Sigmoid colon (tissue), 7 donors: Measurements from ENCODE around the gene RIPK1. TPM values are rescaled to one million over a fixed set of nuclear protein-coding genes. Genes with fewer than 3 reads are reported as not detected.
"Not testable (repeated sequence)": the region's sequence is repeated elsewhere in the genome, so short reads cannot be mapped to it uniquely, and the experiment has no call there.

Experiments
- DNase-seq: peaks from one replicate; pipeline ENCODE4 v3.0.0-alpha.2; 2019
- H3K27ac ChIP-seq, 4 donors: fragments of 200-600 bp; sonication (generic); one replicate each; pipeline ENCODE4 v1.5.1; 2016 to 2019; ENCODE audit warnings: mild to moderate bottlenecking in 1 of 4
- H3K27me3 ChIP-seq, 3 donors: fragments of 200-600 bp; sonication (generic); one replicate each; pipeline ENCODE4 v1.5.1; 2019; ENCODE audit warnings: mild to moderate bottlenecking in 1 of 3
- H3K36me3 ChIP-seq, 4 donors: fragments of 200-600 bp; sonication (generic); one replicate each; pipeline ENCODE4 v1.5.1; 2016 to 2019
- H3K4me1 ChIP-seq, 4 donors: fragments of 200-600 bp; sonication (generic); one replicate each; pipeline ENCODE4 v1.5.1; 2017 to 2019
- H3K4me3 ChIP-seq, 4 donors: fragments of 200-600 bp; sonication (generic); one replicate each; pipeline ENCODE4 v1.5.1; 2017 to 2019; ENCODE audit warnings: mild to moderate bottlenecking in 2 of 4, moderate library complexity in 1 of 4
- H3K9me3 ChIP-seq, 4 donors: fragments of 200-600 bp in 3 of 4; sonication (generic) in 3 of 4; one replicate each; pipeline versions ENCODE4 v1.5.1 to v1.6.1; 2013 to 2019
- EP300 ChIP-seq, 4 donors: sonication (generic); formaldehyde crosslinking; IDR thresholded peaks; one replicate each; pipeline ENCODE4 v1.6.1; 2017; ENCODE audit warnings: antibody characterized with exemption in 4 of 4
- POLR2A ChIP-seq, 2 donors: fragments of 450-650 bp; IDR thresholded peaks; one replicate each; pipeline ENCODE4 v1.6.1; 2016; ENCODE audit warnings: antibody characterized with exemption in 2 of 2, mild to moderate bottlenecking in 2 of 2, moderate library complexity in 2 of 2
- POLR2AphosphoS5 ChIP-seq, 4 donors: sonication (generic); formaldehyde crosslinking; IDR thresholded peaks; one replicate each; pipeline ENCODE4 v1.6.1; 2017; ENCODE audit warnings: antibody characterized with exemption in 4 of 4
- WGBS, 2 donors: extraction: QIAGEN DNeasy Blood & Tissue Kit; methylation state at CpG; one replicate each; pipeline ENCODE4 v1.1.7; 2013; 5-methylcytosine and 5-hydroxymethylcytosine counted together
- intact Hi-C: fragments of 100-400 bp; cut with DNase I; formaldehyde crosslinking; loops from one replicate; pipeline ENCODE4 v1.15.1; 2023
- polyA plus RNA-seq, 3 donors: library from polyadenylated mRNA; stranded (reverse); fragments of 200-250 nt; gene quantifications; one replicate each; pipeline ENCODE4 v1.2.3, GENCODE V29; 2013
- total RNA-seq, 4 donors: library from RNA; depleted of rRNA; stranded (reverse); fragments of >200 nt; gene quantifications; one replicate each; pipeline ENCODE4 v1.1.0, GENCODE V29; 2016
- TF ChIP-seq, protein P1 (sequence below), 4 experiments: fragments of 450-650 bp in 3 of 4; fragments of 200-600 bp in 1 of 4; IDR thresholded peaks; one replicate each; pipeline ENCODE4 v1.5.1; 2016 to 2019; ENCODE audit warnings: antibody characterized with exemption in 4 of 4, mild to moderate bottlenecking in 3 of 4, moderate library complexity in 2 of 4
- donor health status: healthy with polysubstance abuse.
- donor health status: Bipolar disorder and iron deficiency.
- donor health status: healthy.

The RIPK1 gene
- total and polyA plus RNA-seq, 7 donors: 19.7 to 27.3 (median 20.7) TPM

DNA sequence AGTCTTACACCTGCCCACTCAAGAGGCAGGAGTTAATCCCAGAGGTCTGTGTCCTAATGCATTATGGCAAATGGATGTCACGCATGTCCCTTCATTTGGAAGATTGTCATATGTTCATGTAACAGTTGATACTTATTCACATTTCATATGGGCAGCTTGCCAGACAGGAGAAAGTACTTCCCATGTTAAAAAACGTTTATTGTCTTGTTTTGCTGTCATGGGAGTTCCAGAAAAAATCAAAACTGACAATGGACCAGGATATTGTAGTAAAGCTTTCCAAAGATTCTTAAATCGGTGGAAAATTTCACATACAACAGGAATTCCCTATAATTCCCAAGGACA is 13.2 kb upstream of the RIPK1 start:
- H3K4me1 ChIP-seq: peaks cover 0 to 12% (median 8%) of the 10 kb centered on the region in 4 donors
- H3K4me3 ChIP-seq, H3K36me3 ChIP-seq, intact Hi-C loops, H3K27me3 ChIP-seq, DNase-seq, H3K9me3 ChIP-seq: not testable (repeated sequence)
- H3K27ac ChIP-seq: peak overlapping the region; percentile 7 to 69 (median 66)
- WGBS, 2 donors: 50 to 63% methylated on average over 3 of the region's 3 CpGs

DNA sequence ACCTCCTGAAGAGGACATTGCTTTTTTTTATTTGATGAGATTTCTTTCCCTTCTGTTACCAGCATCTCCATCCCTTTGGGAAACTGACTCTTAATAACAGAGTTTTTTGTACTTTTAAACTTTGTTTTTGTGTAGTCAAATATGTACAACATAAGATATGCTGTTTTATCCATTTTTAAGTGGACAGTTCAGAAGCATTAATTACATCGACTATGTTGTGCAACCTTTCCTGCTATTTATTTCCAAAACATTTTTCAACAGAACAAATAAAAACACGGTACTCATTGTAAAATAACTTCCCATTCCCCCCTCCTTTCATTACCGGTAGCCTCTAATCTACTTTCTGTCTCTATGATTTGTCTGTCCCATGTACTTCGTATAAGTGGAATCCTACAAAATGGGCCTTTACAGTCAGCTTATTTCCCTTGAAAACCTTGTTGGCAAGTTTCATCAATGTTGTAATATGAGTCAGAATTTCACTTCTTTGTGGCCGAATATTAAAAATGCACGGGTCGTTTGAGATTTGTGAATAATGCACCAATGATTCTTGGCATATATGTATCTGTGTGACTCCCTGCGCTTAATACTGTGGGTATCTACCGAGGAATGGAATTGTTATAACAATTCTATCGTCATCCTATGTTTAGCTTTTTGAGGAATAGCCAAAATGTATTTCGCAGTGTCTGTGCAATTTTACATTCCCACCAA is 11.1 kb upstream of the RIPK1 start:
- TF ChIP-seq, protein P1, sequence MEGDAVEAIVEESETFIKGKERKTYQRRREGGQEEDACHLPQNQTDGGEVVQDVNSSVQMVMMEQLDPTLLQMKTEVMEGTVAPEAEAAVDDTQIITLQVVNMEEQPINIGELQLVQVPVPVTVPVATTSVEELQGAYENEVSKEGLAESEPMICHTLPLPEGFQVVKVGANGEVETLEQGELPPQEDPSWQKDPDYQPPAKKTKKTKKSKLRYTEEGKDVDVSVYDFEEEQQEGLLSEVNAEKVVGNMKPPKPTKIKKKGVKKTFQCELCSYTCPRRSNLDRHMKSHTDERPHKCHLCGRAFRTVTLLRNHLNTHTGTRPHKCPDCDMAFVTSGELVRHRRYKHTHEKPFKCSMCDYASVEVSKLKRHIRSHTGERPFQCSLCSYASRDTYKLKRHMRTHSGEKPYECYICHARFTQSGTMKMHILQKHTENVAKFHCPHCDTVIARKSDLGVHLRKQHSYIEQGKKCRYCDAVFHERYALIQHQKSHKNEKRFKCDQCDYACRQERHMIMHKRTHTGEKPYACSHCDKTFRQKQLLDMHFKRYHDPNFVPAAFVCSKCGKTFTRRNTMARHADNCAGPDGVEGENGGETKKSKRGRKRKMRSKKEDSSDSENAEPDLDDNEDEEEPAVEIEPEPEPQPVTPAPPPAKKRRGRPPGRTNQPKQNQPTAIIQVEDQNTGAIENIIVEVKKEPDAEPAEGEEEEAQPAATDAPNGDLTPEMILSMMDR (IDR thresholded peaks at IDR 0.05): no peak
- TF ChIP-seq POLR2A (IDR thresholded peaks at IDR 0.05) (no peak), POLR2AphosphoS5 (IDR thresholded peaks at IDR 0.05) (no peak), EP300 (IDR thresholded peaks at IDR 0.05) (no peak)
- no peaks in the 10 kb centered on the region for H3K27me3 ChIP-seq
- H3K4me3 ChIP-seq: no peak overlapping the region
- no peak for DNase-seq
- no peak overlapping the region for H3K27ac ChIP-seq
- H3K36me3 ChIP-seq: no peaks in the 10 kb centered on the region
- 84 to 90% methylated on average over 11 of the region's 11 CpGs for WGBS, 2 donors
- intact Hi-C loops: loop anchor here (1.0 kb wide), 1 partner anchor 59 kb away; no protein-coding TSS in a partner anchor
- no peaks in the 10 kb centered on the region for H3K9me3 ChIP-seq
- peaks cover 0 to 12% (median 8%) of the 10 kb centered on the region in 4 donors for H3K4me1 ChIP-seq

DNA sequence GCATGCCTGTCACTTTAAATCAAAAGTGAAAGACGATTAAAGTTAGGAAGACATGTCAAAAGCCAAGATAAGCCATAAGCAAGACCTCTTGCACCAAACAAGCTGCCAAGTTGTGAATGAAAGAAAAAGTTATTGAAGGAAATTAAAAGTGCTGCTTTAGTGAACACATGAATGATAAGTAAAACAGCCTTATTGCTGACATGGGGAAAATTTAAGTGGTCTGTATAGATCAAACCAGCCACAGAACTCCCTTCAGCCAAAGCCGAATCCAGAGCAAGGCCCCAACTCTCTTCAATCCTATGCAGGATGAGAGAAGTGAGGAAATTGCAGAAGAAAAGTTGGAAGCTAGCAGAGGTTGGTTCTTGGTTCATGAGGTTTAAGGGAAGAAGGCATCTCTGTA is 9.3 kb upstream of the RIPK1 start:
- Histone ChIP-seq H3K4me1 (peaks cover 0 to 11% (median 6%) of the 10 kb centered on the region in 4 donors), H3K27me3 (no peaks in the 10 kb centered on the region), H3K4me3 (no peak overlapping the region), H3K9me3 (no peaks in the 10 kb centered on the region), H3K36me3 (no peaks in the 10 kb centered on the region), H3K27ac (no peak overlapping the region)
- TF ChIP-seq POLR2A (IDR thresholded peaks at IDR 0.05) (no peak), EP300 (IDR thresholded peaks at IDR 0.05) (no peak), POLR2AphosphoS5 (IDR thresholded peaks at IDR 0.05) (no peak)
- TF ChIP-seq, protein P1 (IDR thresholded peaks at IDR 0.05): no peak
- 53 to 62% methylated on average over 2 of the region's 2 CpGs for WGBS, 2 donors
- no peak for DNase-seq
- intact Hi-C loops: no loop called here

DNA sequence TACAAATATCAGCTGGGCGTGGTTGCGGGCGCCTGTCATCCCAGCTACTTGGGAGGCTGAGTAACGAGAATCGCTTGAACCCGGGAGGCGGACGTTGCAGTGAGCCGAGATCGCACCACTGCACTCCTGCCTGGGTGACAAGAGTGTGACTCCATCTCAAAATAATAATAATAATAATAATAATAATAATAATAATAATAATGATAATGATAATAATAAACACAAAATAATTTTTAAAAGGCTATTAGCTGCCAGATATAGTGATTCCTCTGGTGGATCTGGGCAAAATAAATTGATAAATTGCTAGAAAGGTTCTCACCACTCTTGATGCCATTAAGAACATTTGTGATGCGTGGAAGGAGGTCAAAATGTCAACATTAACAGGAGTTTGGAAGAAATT is 8.2 kb upstream of the RIPK1 start:
- intact Hi-C loops: loop anchor here (5.0 kb wide), 1 partner anchor 213 kb away; no protein-coding TSS in a partner anchor
- WGBS, 2 donors: 96% methylated on average over 11 of the region's 11 CpGs
- H3K4me1 ChIP-seq: peaks cover 0 to 12% (median 7%) of the 10 kb centered on the region in 4 donors
- H3K36me3 ChIP-seq, H3K9me3 ChIP-seq, DNase-seq, H3K27me3 ChIP-seq, H3K4me3 ChIP-seq, H3K27ac ChIP-seq: not testable (repeated sequence)

DNA sequence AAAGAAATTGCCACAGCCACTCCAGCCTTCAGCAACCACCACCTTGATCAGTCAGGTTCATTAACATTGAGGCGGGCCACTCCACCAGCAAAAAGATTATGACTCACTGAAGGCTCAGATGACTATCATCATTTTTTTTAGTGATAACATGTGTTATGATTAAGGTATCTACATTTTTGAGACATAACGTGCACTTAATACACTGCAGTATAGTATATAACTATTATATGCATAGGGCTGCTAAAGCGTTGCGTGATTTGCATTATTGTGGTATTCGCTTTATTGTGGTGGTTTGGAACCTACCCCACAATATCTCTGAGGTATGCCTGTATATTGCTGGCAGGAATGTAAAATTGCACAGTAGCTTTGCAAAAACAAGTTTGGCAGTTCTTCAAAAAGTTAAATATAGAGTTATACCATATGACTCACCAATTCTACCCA is 6.8 kb upstream of the RIPK1 start:
- intact Hi-C loops: loop anchor here (5.0 kb wide), 1 partner anchor 214 kb away; no protein-coding TSS in a partner anchor
- H3K27ac ChIP-seq: no peak overlapping the region
- DNase-seq: no peak
- TF ChIP-seq EP300 (IDR thresholded peaks at IDR 0.05): no peak
- TF ChIP-seq POLR2A (IDR thresholded peaks at IDR 0.05): no peak
- TF ChIP-seq POLR2AphosphoS5 (IDR thresholded peaks at IDR 0.05): no peak
- TF ChIP-seq, protein P1 (IDR thresholded peaks at IDR 0.05): no peak
- H3K27me3 ChIP-seq: no peaks in the 10 kb centered on the region
- no peak overlapping the region for H3K4me3 ChIP-seq
- WGBS, 2 donors: 78 to 91% methylated on average over 5 of the region's 5 CpGs
- no peaks in the 10 kb centered on the region for H3K36me3 ChIP-seq
- H3K9me3 ChIP-seq: no peaks in the 10 kb centered on the region
- H3K4me1 ChIP-seq: peaks cover 0 to 9% (median 7%) of the 10 kb centered on the region in 4 donors

DNA sequence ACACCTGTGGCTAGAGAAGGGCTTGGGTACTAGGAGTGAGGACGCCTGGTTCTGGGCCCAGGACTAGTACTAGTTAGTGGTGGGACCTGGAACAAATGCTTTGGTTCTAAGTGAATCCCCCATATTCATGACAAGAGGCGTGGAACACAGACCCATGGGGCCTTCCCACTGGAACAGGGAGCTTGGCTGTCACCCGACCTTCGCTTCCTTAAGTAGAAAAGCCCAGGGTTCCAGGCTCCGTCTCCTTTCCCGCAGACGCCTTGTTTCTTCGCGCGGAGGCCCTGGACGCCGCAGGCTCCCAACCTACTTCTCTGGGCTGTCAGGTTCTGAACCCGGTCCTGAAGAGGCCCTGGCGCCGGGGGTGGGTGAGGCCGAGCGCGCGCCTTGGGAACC is 5.0 kb upstream of the RIPK1 start:
- intact Hi-C loops: loop anchor here (5.0 kb wide), 1 partner anchor 216 kb away; no protein-coding TSS in a partner anchor
- not testable (repeated sequence) for H3K27me3 ChIP-seq, H3K9me3 ChIP-seq, H3K36me3 ChIP-seq
- 2 to 4% methylated on average over 17 of the region's 19 CpGs for WGBS, 2 donors
- H3K27ac ChIP-seq: peak overlapping the region; percentile 90 to 96 (median 94)
- H3K4me3 ChIP-seq: peak overlapping the region; percentile 60 to 80 (median 76)
- H3K4me1 ChIP-seq: peaks cover 0 to 18% (median 14%) of the 10 kb centered on the region in 4 donors
- peak; percentile 70 for DNase-seq
